ENCODE data around the gene ARID5B.

Gene ARID5B

DNA sequence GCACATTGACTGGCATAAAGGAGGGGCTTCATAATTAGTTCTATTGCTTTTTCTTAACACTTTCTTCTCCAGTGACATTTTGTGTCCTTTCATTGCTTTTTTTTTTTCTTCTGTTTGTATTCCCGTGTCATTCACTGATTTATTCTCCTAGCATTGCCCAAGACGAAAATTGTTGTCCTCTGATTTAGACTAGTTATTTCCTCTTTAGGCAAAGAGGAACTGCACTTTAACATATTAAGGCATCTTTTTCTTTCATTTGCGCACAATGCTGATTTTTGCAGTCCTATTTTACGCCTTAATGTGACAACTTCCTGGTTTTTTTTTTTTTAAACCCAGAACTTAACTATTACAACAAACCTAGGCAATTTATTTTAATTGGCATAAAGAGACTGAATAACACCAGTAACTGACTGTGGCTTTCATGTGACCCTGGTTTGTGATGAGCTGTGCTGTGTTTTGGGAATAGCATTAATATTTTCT, 39.7 kb downstream of the ARID5B start:
- no peak for DNase-seq (ENCODE audit: low read depth)

DNA sequence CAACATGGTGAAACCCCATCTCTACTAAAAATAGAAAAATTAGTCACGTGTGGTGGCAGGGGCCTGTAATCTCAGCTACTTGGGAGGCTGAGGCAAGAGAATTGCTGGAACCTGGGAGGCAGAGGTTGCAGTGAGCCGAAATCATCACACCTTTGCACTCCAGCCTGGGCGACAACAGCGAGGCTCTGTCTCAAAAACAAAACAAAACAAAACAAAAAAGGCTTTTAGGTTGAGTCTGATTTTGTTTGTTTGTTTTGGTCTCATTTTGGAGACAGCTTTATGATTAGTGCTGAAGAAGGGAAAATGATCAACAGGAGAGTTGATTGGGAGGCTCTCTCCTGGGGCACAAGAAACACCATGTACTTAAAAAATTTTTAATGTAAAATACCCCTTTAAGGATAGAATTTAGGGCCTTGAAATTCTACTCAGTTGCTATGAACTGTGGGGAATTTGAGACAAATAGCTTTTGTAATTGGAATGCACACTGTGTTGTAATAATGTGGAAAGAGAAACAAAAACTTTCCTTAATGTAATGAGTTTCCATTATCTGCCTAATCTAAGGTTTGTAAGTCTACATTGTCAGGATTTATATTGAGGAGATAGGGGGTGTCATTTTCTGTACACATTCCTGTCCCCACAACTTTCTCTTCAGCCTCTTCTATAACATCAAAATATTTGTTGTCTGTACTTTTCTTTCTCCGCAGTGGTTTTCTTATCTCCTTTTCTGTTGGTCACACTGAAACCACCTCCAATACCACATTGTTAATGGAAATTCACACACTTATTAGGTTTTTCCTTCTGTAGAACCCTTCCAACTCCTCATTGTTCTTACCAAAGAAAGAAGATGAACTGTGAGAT, 41.3 kb downstream of the ARID5B start:
- DNase-seq (ENCODE audit: low read depth) = no peak

DNA sequence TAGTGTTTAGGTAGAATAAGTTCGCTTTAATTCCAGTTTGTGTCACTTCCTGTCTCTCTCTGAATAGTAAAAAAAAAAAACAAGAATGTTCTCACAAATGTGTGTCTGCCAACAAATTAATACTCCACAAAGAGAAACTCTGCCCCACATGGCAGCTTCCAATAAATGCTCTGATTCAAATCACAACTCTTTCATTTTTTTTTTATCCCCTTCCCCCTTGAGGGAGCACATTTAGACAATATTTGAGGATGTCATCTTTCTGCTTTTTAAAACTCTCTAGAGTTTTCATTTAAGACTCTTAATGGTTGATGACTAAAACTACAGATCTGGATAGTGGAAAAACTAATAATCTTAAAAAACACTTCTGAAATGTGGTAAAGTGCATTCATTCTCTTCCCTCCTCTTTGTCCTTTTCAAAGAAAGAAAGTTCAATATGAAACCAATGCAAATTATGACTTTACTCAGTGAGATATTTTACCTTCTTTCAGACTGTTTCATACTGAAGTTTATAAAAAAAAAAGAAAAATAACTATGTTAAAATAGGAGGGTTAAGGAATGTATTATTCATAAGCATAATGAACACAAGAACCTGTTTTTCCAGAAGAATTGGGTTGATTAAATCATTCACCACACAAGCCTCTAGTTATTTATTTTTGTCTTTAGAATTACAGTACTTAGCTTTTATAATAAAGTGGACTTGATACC, 42.3 kb downstream of the ARID5B start:
- no peak for DNase-seq (ENCODE audit: low read depth)

DNA sequence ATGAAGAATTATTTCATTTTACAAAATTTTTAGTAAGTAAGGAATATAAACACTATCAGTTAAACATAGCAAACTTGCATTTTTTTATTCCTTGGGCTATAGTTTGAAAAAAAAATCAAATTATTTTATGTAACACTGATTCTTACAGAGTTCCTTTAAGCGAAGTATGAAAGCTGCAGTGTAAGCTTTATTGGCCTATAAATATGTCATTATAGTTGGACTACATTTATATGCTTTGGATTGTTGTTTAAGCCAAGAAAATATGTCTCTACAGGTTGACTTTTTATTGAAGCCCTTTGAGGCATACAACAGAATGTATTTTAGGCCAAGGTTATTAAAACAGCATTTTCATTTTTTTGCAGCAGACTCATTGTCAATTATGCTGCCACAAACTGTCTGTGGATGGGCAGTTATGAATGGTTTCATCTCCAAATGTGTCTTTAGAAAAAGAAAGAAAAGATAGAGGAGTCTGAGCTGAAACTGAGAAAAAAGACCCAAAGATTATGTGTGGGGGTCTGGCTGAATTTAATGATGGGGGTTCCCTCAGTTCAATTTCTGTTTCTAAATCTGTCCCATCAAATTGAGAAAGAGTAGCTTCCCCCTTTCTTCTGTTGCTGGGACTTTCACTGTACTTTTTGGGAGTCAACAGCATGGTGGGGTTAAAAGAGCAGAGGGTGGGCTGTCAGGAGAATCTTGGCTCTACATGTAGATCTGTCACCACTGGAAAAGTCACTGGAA, 43.1 kb downstream of the ARID5B start:
- no peak for DNase-seq (ENCODE audit: low read depth)

DNA sequence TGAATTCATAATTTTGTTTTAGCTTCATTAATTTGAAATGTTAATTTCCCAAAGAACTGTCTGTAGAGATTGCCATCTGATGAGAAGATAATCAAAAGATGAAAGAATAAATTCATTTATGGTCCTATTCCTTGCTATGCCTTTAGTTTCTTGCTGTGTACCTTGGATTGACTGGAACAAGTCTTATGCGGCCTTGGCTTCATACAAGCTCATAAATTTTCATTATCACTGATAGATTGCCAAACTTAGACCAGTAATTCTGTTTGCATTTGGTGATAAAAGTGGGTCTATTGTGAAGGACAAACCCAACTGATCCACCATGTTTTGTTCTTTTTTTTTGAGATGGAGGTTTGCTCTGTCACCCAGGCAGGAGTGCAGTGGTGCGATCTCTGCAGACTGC, 48.2 kb downstream of the ARID5B start:
- DNase-seq (ENCODE audit: low read depth) = no peak

DNA sequence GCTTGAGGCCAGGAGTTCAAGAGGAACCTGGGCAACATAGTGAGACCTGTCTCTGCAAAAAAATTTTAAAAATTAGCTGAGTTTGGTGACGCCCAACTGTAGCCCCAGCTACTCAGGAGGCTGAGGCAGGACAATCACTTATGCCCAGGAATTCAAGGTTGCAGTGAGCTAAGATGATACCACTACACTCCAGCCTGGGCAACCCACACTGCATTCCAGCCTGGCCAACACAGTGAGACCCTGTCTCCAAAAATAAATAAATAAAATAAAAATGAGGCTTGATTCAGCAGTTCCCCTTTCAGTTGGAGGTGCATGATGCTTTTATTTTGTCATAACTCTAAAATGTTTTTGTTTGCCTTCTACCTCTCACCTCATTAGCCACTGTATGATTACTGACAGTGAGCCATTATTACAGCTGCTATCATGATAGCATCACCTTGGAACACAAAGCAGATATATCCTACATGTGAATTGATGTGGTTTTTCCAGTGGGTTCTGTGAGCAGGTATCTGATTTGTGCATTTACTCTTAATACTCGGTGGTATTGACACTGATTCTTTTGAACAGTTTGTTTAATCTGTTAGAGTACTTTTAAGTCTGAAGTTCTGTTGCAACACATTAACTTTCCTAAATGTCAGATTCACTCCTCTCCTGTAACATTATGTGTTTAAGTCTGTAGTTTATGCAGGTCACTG, 49.1 kb downstream of the ARID5B start:
- DNase-seq (ENCODE audit: low read depth) = no peak

DNA sequence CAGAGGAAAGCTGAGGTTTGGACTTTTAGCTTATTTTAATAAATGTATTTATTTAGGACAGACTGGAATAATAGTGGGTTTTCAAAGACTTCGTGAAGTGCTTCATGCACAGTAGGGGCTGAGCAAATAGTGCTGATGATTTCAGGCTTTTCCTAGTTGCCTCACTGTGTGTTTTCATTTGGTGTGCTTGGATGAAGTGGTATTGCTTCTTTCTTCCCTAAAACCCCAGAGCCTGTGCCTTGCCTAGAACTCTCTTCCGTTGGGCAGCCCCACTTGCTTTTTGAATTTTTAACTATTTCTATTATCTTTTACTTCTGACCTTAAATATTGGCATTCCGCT, 49.6 kb downstream of the ARID5B start:
- DNase-seq (ENCODE audit: low read depth) = no peak

DNA sequence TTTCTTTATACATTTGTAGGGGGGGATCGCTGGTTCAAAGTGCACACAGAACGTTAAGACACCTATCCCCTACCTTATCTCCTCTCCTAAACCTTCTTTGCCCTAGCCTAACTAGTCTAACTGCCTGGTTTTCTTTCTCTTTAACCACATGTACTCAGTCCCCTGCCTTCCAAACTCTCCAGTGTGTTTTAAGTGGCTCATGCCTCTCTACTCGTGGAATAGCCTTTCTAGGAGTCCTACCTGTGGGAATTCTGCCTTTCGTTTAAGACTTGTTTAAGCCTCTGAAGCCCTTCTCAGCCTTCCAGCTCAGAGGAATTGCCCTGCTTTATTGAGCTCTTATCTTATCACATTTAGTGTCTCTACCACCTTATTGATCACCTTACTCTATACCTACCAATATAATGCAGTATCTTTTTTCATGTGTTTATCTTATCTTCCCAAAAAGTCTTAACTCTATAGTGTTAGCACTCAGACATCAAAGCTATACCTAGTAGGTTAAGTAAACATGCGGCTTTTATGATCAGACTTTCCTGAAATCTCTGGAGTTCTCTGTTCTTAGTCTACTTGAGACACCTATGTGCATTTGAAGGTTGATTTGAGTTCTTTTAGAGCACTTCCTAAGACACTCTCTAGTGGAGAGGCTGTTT, 50.7 kb downstream of the ARID5B start:
- DNase-seq (ENCODE audit: low read depth) = no peak

DNA sequence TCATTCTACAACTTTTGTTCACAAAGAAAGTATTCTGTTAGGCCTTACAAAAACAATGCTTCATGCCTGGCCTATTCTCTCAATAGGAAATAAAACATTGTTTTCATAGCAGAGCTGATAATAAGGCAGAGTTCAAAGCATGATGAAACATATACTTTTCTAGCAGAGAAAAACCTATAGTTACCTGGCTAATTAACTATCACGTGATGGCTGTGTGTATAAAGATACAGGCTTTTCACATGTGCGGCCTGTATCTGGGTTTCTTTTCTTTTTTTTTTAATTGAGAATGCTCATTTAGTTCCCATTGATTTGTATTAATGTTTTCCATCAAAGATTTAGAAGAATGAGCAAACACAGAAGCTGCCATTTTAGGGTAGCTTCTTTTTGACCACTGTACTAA, 51.7 kb downstream of the ARID5B start:
- DNase-seq (ENCODE audit: low read depth) = no peak

DNA sequence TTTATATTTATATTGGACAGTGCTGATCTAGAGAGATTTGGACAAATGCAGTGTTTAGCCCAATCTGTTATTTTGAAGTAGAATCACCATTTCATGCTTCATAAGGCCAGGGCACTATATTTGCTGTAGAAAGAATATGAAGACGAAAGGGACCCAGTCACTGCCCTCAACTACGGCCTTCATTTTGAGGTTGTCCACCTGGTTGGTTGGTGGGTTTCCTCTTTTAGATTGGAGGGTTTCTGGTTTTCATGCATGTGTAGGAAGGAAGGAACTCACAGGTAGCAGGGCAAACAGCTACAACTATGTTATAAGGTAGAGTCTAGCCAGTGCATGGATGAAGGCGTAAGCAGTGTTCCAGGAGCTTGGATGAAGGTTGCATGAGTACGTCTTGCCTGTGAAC, 56.3 kb downstream of the ARID5B start:
- DNase-seq (ENCODE audit: low read depth) = no peak

DNA sequence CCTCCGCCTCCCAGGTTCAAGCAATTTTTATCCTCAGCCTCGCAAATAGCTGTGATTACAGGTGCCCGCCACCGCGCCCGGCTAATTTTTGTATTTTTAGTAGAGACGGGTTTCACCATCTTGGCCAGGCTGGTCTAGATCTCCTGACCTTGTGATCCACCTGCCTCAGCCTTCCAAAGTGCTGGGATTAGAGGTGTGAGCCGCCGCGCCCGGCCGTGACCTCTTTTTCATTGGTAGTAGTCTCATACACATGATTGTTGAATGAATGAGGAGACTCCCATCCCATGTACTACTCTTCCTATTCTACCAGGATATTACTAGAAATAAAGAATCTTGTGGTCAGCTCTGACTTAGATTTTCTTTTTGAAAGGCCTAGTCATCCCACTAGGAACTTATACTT, 56.8 kb downstream of the ARID5B start:
- DNase-seq (ENCODE audit: low read depth) = no peak

DNA sequence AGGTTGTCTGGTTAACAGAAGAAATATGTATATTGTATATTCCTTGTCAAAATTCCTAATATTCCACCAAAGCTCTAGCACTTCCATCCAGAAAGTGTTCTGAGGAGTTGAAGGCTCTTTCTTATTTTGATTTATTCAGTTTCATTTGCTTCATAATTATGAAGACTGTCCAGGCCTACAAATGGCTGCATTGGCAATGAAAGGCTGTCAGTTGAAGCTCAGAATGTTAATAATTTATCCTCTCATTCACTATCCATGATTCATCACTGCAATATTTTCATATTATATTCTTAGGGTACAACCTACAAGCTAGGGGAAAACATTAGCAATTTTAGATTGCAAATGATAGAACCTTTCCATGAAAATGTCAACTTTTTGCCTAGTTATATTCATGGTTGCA, 57.3 kb downstream of the ARID5B start:
- DNase-seq (ENCODE audit: low read depth) = no peak

DNA sequence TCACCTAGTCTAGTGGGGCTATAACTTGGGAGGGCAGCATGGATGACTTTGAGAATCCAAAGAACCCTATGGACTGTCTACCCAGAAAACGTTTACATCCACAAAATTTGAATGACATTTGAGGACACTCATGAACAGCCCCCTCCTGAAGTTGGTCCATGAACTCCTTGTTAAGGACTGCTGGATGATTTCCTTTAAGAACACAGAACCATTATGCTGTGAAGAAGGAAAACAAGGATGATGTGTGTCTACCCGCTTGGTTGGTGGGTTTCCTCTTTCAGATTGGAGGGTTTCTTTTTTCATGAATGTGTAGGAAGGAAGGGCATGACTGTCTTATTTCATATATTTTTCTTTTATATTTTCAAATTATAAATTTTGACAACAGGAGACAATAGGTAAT, 58.3 kb downstream of the ARID5B start:
- DNase-seq (ENCODE audit: low read depth) = no peak

DNA sequence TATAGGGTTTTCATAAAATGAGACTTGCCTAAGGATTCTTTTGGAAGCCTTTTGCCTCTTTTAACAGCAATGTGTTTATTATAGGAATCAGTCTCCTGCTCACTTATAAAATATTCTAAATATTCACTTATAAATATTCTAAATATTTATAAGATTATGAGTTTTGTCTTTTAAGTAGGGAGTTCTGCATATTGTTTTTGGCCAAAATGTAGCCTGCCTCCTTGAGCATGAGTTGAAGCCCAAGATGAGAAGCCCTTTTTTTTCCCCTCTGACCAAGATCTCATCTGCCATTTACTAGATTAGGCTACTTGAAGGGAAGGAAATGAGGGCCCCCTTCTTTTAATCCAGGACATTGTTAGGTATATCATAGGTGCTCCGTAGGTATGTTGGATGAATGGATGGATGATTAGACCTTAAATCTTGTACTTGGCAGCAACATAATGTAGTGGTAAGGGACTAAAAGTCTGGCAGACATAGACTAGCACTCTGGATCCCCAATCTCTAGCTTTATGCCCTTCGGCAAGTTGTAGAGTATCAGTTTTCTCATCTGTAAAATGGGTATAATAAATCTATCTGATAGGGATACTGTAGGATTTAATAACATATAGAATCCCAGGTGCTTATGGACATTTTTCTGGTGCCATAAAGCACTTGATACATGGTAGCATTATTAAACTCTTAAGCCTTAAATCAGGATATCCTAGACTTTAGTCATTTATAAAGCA, 59.1 kb downstream of the ARID5B start:
- no peak for DNase-seq (ENCODE audit: low read depth)

DNA sequence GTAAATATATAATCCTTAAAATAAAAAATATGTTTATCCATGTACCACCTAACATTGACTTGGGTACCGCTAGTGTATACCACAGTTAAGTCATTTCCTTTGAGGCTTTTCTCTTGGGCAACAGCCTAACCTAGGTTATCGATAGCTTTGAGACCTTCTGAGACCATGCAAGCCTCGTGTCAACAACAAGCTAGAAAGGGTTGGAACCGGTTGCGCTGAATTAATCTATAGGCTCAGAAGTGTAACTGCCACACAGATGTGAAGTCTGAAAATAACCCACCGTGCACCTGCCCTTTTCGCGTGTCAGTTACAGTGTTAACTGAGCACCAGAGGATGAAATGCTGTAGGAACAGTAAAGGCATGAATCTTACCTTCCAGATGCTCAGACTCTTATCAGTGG, 59.8 kb downstream of the ARID5B start:
- DNase-seq (ENCODE audit: low read depth) = no peak

DNA sequence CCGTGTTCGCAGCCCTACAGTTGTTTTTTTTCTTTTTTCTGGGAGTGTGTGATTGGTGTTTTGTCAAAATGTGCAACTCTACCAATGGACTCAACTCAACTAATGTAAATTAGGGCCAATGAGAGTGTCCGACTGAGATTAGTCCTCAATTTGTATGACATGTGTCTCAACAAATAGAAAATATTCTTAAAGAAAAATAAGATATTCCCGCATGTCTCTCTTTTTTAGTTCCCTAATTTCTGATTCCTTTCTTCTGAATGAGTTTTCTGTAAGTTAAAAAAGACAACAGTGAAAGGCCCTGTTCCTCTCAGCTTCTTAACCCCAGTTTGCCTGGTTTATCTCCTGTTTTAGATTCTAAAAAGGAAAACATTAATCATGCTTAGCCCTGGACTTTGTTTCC, 61.5 kb downstream of the ARID5B start:
- no peak for DNase-seq (ENCODE audit: low read depth)

DNA sequence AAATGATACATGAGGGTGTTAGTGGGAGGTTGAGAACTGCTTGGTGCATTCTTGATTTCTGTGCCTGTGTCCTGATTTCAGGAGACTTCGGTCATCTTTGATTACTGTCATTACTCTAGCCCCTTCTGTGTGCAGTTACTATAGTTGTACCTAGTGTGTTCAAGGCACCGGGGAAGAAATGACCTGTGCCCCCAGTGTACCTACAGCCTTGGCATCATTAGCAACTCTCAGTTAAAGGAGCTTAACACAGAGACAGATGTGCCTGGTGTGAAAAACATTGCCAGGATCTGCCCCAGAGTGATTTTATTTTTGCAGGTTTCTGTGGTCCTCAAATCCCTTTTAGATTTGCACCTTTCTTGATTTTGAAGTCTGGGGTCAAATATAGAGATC, 62.2 kb downstream of the ARID5B start:
- no peak for DNase-seq (ENCODE audit: low read depth)

DNA sequence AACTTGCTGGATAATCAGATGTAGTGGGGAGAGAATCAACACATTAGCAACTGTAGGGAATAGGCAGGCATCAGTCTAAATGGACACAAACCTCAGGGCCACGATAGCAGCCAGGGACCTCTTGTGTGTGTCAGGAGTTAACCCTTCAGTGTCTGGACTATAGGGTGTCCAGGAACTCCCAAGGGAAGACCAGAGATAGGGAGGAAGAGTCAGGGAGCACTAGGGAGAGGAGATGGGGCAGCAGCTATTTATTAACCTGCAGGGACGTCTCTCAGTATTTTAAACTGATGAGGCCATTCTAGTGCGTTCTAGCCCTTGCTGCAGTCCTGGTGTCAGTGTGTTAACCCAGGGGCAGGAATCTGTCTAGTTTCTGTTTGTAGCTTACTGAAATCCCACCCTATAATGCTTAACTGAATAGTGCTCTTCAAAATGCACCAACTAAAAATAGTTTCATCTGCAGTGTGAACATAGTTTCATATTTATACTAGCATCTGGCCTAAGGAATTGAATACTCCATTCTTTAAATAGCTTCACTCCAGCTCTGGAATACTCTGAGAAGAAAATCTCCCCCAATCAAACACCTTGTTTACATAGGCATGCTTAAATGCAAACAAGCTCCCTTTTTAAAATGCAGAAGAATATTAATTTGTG, 62.7 kb downstream of the ARID5B start:
- no peak for DNase-seq (ENCODE audit: low read depth)

DNA sequence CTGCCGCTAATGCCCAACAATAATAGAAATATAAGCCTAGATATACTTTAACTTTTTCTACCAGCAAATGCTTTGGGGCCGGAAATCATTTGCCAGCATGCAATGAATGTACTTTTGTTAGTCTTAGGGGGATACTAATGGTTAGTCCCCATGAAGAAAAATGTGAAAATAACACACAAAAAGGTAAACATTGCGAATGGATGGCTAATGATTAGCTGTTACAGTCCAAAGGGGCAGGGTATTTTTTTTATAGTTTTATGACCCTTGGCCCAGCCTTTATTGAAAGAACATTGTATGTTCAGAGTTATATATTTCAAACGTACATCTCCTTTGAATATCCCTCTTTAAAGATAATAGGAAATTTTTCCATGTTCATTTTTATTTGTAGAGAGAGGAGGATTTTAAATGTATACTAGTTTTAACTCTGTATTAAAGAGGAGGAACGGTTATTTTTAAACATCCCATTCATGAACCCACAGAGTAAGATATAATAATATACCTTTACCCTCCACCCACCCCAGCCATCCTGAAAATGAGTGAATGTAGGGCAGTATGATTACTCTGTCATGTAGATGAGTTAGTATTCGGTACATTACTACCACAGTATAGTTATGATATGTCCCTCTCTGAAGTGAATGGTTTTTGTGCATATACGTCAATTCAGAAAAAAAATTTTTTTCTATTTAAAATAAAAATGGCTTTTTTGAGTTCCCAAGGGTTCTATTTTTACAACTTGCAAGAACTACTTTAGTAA, 63.6 kb downstream of the ARID5B start:
- DNase-seq (ENCODE audit: low read depth) = no peak

Measured in activated T-helper 9 cell treated with anti-CD3 and anti-CD28 coated beads, Interleukin-2, amount 50 U/mL, for 16 hours (primary cell).